ENCODE measurements around the gene PCBP3.

PCBP3 gene

DNA sequence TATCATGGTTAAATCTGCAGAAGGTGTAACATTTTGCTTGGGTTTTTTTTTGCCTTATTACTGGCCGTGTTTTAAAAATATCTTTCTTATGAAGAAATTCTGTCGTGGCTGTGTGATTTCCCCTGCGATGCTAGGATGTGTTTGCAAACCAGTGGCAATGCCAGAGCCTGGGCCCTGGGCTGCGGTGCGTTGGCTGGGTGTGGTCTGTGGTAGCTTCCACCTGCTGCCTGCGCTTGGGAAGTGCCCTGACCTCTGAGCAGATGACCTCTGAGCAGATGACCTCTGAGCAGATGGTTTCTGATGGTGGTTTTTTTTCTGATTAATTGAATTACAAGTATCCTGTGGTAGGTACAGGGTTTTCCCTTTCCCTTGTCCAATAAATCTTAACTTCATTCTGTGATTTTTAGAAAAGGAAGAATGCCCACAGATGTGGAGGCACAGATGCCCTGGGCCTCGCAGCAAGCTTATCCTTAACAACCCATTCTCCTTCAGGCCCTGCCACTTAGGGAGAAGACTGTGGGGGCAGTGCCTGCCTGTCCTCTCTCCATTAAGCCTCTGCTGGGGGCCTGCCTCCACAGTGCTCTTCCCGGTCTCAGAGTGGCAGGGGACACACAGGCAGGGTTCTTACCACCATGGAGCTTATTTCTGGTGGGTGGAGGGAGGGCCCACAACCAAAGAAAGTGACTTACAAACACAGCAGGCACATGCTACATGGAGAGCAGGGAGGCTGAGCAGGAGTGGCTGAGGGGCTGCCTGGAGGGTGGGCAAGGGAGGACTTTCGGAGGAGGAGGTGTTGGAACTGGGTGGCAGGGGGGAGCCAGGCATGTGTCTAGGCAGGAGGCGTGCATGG lies 81.7 kb downstream of the PCBP3 start:
- DNase-seq (ENCODE audit: low read depth) = no peak

- no peak for DNase-seq (ENCODE audit: low read depth)
Measured at GRCh38 chr21:45725844-45726200, 82.3 kb downstream of the PCBP3 start.

DNA sequence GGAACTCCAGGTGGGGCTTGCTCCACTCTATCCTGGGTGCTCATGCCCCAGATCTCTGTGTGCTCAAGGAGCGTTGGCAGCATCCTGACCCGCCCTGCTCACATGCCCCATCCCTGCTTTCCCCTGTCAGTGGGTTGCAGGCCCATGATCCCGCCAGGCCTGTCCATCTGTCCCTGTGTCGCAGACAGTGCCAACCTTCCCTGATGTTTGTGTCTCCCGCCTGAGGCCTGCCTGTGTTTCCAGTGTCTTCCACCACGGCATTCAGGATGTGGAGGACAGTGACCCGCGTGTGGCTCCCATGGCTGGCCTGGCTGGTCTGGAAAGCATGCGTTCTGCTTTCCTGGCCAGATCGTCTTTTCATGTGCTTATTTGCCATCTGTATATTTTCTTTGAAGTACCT lies 82.9 kb downstream of the PCBP3 start:
- no peak for DNase-seq (ENCODE audit: low read depth)

- no peak for DNase-seq (ENCODE audit: low read depth)
Measured at GRCh38 chr21:45727390-45727789, 83.9 kb downstream of the PCBP3 start.

DNA sequence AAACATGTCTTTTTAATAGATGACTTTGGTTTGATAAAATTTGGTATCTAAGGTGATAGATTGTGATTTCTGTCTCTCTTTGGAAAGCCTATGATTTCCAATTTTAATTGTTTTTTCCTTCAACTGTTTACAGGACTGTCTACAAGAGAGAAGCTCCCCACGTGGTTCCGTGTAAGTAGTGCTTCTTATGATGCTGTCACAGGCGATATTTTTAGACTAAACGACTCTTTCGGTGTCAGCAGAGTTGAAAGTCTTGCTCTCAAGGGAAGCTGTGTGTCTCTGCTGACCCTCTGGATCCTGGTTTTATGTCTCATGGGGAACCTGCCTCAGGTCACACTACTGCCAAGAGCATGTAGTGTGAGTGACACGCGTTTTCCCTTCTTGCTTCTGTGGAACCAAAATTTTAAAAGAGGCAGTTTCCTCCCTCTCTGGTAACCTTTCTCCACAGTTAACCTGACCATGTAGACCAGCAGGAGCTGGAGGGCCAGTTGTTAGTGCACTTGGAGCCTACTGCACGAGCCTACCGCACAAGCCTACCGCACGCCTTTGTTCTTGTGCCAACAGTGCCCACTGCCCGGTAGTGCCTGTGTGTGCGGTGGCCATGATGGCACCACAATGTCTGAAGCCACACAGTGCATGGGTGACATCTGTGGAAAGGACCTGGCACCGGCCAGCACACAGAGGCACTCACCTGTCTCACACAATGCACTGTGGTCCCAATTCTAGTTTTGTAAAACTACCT lies 91.9 kb downstream of the PCBP3 start:
- no peak for DNase-seq (ENCODE audit: low read depth)

- no peak for DNase-seq (ENCODE audit: low read depth)
Measured at GRCh38 chr21:45736042-45736689, 92.6 kb downstream of the PCBP3 start.

DNA sequence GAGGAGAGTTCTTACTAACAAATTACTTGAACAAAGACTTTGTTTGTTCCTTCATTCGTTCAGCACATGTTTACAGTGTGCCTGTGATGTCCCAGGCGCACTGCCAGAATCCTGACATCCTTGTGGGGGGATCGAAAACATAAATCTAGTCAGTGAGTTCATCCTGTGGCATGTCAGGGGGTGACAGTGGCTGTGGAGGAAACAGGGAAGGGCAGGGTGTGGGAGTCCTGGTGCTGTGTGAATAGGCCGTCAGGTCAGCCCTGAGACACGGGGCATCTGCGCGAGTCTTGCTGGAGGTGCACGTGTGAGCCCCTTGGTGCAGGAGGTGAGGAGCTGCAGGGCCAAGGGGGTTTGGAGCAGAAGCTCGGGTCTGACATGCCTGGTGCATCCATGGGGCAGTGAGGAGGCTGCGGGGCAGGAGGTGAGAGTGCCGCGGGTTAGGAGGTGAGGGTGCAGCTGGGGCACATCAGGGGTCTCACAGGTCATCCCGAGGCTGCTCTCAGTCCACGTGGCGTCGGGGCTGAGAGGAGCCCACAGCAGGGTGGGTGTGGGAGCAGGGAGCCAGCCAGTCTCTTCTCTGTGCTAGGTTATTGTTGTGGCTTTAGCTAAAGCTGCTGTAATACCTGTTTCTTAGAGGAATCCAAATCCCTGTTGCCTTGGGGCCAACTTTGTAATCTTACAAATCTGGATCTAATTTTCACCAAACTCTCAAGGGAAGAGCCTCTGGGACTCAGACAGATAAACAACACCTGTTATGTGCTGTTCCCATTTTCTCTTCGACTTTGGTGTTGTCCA lies 93.4 kb downstream of the PCBP3 start:
- no peak for DNase-seq (ENCODE audit: low read depth)

- no peak for DNase-seq (ENCODE audit: low read depth)
Measured at GRCh38 chr21:45737485-45738166, 94.1 kb downstream of the PCBP3 start.

DNA sequence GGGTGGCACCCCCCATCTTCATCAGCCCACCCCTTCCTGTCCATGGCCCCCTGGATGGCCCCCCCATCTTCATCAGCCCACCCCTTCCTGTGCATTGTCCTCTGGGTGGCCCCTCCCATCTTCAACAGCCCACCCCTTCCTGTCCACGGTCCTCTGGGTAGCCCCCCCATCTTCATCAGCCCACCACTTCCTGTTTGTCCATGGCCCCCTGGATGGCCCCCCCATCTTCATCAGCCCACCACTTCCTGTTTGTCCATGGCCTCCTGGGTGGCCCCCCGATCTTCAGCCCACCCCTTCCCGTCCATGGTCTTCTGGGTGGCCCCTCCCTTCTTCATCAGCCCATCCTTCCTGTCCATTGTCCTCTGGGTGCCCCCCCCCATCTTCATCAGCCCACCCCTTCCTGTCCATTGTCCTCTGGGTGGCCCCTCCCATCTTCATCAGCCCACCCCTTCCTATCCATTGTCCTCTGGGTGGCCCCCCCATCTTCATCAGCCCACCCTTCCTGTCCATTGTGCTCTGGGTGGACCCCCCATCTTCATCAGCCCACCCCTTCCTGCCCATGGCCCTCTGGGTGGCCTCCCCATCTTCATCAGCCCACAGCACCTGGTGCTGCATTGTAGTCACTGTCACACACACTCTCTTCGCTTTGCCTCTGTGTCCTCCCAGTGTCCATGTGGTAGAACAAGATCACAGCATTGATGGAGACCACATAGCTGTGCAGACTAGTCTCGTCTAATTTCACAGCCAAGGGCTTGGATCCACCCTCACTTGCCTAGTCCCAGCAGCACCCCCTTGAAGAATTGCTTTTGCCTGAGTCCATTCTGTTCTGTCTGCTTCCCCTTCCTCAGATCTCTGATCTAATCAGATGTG lies 95.9 kb downstream of the PCBP3 start:
- DNase-seq (ENCODE audit: low read depth) = no peak

DNA sequence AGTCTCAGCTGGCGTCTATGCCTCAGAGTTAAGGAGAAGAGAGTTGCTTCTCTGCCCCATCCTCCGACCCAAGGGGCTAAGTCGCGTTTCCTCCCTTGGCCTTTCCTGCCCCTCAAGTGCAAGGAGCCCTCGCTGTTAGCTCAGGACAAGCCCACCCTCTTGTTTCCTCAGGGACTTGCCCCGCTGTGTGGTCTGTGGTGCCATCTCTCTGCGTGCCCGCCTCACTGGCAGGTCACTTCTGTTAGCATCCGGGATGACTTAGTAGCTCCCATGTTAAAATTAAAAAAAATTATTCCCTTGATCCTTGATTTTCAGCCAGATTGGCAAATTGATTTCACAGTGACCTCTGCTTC lies 96.5 kb downstream of the PCBP3 start:
- no peak for DNase-seq (ENCODE audit: low read depth)

DNA sequence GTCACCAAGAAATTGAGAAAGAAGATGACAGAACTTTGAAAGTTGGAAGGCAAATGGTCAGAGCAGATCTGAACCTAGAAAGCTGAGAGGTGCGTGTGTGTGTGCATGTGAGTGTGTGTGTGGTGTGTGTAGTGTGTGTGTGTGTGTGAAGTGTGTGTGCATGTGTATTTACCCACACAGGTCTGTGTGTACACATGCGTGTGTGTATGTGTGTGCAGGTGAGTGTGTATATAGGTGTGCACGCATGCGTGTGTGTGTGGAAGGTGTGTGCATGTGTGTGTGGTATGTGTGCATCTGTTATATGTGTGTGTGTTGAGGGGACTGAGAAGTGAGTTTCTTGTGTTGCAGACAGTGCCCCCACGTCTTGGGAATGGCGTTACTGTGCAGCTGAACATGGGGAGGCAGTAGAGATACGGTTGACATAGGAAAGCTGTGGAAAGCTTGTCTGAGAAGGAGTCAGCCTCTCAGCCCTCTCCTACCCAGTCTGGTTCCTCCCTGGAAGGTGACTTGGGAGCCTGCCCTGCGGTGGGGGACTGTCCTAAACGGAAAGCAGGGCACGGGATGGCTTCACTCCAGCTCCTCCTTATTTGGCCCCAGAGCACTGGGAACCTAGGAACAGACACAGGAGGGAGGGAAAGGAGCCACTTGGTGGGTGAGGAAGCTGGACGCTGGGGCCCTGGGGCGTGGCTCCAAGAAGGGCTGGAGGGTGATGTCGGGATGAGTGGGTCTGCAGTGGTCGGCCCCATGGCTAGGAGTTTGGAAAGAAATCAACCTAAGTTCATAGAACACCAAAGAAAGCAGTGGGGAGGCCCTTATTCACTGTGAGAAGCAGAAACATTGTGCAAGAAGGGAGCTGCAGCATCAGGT lies 97.2 kb downstream of the PCBP3 start:
- DNase-seq (ENCODE audit: low read depth) = no peak

DNA sequence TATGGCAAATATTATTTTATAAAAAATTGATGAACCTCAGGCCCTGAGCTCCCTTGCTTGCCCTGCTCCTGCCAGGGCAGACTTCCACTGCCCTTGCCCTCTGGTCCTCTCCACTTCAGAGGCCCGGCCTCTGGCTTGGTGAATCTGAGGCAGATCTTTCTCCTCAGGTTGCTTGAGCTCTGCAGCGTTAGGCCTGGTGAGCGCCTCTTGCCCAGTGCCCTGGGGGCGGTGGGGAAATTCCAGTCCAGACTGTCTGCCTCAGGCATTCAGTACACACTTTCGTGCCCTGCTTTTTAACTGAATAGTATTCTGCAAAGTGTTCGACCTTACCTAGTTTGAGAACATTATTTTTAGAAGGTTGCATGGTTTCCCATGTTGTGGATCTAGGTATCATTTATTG lies 98.2 kb downstream of the PCBP3 start:
- no peak for DNase-seq (ENCODE audit: low read depth)

GRCh38 chr21:45742247-45742646 lies 98.7 kb downstream of the PCBP3 start:
- DNase-seq (ENCODE audit: low read depth) = no peak

DNA sequence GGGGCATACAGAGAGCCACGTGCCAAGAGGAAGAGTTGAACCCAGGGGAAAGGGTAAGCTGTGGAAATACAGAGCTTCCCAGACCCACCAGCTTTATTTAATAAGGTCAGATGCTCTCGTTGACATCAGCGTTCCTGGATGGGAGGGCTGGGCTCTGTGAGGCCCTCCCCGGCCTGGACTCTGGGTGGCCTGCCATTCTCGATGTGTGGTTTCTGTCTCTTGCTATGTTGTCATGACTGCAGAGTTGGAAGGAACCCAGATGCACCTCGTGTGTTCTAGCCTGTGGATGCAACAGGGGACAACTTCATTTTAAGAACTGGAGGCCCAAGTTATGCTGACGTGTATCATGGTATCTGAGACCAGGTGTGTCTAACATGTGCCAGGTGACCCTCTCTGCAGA lies 101.7 kb downstream of the PCBP3 start:
- DNase-seq (ENCODE audit: low read depth) = no peak

GRCh38 chr21:45747233-45747766 lies 103.8 kb downstream of the PCBP3 start:
- DNase-seq (ENCODE audit: low read depth) = no peak

DNA sequence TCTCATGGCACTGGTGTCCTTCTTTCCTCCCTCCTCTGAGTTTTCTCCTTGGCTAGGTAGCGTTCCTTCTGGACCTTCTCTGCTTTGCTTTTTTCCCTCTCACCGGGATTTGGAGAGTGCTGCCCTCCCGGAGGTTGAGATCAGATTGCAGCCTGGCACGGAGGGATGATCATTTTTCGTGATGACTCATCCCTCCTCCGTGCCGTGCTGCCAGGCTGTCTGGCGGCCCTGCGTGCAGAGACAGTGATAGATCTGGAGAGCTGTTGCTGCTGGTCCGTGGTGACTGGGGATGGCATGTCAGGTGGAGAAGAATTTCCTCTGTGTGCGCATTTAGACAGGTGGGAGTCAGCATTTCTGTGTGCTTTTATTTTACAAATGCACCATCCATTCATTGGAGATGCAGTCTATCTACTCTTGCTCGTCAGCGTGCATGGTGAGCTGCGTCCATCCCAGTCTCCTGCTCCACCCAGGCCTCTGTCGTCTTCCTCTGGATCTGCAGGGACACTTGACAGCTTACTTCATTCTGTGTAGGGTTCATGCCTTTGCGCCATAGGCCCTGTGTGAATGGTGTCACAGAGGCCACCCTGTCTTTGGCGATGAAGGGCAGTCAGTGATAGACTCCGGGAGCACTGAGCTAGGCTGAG lies 104.4 kb downstream of the PCBP3 start:
- DNase-seq (ENCODE audit: low read depth) = no peak

- no peak for DNase-seq (ENCODE audit: low read depth)
Measured at GRCh38 chr21:45748593-45748992, 105.1 kb downstream of the PCBP3 start.

DNA sequence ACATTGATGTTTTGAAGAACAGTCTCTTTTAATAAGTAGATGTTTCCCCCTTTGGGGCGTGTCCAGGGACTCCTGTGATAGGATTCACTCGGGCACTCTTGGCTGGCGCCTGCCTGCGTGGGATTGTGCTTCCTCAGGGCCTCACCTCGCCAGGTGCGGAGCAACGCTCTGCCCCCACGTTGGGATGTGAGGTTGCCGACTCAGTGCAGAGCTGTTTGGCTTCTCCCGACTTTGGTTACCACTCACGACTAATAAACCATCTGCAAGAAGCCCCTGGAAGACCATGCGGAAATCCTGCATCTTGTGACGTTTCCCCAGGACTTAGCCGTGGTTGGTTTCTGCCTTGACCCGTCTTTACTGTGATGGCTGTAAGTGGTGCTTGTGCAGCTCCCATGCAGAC lies 106.4 kb downstream of the PCBP3 start:
- DNase-seq (ENCODE audit: low read depth) = no peak

DNA sequence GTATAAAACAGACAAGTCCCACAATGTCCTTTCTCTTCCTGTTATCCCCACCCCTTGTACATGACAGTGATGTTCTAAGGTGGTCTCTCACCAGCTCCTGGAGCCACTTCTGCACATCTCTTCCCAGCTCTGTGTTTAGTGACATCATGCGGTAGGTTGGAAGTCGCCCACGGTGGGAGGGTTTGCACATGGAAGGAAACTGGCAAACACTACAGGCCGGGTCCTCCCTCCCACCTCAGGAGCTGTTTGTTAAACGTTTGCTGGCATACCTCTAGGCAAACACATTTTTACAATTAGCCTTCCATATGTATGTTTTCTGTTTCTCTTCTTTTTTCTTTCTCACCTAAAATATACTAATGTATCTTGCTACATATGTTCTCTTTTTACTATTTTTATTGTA lies 107.4 kb downstream of the PCBP3 start:
- no peak for DNase-seq (ENCODE audit: low read depth)

Data from T-helper 22 cell (primary cell).